Measurements from ENCODE around the gene CSF1.

The CSF1 gene

DNA sequence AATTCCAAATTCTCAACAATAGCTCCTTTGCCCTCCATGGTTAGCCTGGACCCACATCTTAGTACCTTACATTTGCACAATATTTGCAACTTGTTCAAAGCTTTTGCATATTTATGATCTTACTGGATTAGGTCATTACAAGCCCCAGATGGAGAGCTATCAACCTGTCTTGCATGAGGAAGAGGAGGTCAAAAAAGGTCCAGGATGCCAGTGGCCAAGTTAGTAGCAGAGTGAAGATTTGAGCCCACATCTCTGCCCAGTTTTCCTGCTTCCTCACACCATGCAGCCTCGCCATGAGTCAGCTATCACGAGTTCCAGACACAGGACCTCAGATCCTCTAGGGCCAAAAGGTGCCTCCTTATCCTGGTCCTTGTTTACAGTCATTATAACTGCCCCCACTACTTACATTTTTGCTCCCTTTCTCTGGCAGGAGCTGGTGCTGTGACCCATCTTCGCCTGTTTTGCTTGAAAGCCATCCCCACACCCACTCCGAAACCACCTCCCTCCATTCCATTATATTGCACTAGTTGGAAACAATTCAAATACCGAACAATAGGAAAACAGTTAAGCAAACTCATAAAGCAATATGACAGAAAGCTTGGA lies 68.9 kb downstream of the CSF1 start:
- no peak for DNase-seq
